Epithelial cell of prostate (primary cell): ENCODE results near the gene GEMIN4.
A peak's percentile ranks its signal among the peaks of the same experiment; 100 is the strongest.
"Not testable (repeated sequence)": the region's sequence is repeated elsewhere in the genome, so short reads cannot be mapped to it uniquely, and the experiment has no call there.

Experiments
- DNase-seq: peaks from one replicate; pipeline ENCODE4 v3.0.0-alpha.2; 2011; ENCODE audit warnings: low read depth, low spot score
- H3K27ac ChIP-seq: fragments of 450-650 bp; 2 replicates; pipeline ENCODE4 v1.5.1; 2017; ENCODE audit warnings: mild to moderate bottlenecking

Gene GEMIN4

DNA sequence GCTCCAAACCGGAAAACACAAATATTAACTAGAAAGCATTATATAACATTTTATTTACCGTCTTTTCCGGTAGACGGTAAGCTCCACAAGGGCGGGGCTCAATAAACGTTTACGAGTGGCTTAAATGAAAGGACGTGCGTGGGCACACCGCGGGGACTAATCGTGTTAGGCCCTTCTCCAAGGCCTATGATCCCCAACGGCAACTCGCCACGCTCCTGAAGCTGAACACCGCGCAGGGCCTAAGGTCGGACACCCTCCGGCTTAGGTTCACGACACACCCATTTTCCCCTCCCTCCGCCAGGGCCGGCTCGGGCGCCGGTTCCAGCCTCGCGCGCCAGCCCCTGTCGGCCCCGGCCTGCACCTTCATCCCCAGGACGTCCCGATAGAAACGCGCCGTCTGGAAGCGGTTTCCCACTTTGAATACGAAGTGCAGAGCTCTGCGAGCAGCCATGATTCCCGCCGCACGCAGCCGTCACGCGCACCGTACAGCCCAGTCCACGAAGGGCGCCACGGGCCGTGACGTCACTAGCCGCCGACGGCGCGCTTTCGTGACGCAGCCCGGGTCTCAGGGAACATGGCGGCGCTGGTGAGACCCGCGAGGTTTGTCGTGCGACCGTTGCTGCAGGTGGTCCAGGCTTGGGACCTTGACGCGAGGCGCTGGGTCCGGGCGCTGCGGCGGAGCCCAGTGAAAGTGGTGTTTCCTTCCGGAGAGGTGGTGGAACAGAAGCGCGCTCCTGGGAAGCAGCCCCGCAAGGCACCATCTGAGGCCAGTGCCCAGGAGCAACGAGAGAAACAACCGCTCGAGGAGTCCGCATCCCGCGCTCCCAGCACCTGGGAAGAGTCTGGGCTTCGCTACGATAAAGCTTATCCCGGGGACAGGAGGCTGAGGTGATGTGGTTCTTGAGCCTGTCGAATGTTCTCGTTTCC lies 30.0 kb upstream of the GEMIN4 start, which contains the start of the genes GLOD4 and MRM3:
Gene GLOD4 (minus strand): TSS at position 476 of the 927 bp plus-strand sequence. CDS start 25 bp downstream, at position 451.
Gene MRM3 (plus strand): TSS at position 549 of the 927 bp plus-strand sequence. CDS start 26 bp downstream, at position 575.
- peak within 1 kb of the TSS; percentile 65 for H3K27ac ChIP-seq

DNA sequence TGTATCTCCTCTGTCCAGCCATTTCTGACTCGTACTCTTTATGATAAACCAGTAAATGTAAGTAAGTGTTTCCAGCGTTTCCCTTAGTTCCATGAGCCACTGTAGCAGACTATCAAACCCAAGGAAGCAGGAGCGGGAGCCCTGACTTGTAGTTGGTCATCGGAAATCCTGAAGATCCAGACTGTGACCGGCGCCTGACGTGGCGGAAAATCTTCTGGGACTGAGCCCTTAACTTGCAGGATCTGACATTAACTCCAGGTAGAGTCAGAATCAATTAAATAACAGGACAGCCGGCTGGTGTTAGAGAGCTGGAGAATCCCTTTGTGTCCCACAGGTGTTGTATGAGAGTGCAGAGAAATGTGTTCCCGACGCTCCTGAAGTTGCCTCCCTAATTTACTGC lies 26.0 kb upstream of the GEMIN4 start:
- DNase-seq, result no peak
- H3K27ac ChIP-seq, result no peak overlapping the region

More for the DNA sequence above, 30.0 kb upstream of the GEMIN4 start, which contains the start of the genes GLOD4 and MRM3:
- no peak for DNase-seq

DNA sequence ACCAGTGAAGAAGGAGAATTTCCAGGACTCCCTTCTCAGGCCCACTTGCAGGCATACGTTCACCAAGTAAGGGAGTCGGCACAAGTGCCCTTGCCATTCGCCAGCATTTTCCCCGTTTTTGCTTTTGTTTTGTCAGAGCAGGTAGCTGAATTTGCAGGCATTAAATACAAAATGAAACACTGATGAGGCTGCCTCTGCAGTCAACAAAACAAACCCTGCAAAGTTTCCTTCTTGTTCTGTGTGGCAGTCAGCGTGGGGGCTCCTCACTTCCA lies 22.2 kb upstream of the GEMIN4 start:
- no peak overlapping the region for H3K27ac ChIP-seq

DNA sequence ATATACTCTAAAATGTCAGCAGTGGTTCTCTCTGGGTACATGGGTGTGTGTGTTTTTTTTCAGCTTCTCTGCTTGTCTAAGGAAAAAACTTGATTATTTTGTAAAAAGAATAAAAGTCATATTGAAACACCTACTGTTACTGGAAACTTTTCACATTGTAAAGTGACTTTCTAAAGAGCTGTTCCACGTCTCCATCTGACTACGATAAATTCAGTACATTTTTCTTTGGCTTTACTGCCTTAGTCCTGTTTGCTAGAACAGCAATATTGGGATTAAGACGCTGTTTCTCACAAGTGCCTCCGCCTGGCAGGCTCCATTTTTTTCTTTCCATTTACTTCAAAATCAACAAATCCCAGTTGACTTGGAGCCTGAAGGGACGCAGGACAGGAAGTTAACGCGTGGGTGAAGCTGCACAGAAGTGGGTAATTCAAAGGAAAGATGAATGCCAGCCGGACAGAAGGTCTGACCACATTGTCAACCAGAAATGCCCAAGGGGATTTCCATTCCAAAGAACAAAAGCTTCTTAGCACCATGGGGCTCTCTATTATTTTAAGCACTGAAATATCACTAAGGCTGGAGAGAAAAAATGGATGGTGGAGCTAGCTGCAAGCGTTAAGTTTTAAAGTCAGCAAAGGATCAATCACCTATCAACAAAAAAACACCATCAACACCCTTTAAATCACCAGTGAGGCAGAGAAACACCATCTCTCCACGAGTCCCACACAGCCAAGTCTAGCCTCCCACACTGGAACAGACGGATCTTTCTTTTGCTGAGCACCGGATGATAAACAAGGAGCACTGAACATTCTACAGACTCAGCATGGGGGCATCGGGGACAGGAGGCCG lies 21.6 kb upstream of the GEMIN4 start:
- DNase-seq, result no peak
- no peak overlapping the region for H3K27ac ChIP-seq

More for the DNA sequence above, 22.2 kb upstream of the GEMIN4 start:
- DNase-seq, result no peak

DNA sequence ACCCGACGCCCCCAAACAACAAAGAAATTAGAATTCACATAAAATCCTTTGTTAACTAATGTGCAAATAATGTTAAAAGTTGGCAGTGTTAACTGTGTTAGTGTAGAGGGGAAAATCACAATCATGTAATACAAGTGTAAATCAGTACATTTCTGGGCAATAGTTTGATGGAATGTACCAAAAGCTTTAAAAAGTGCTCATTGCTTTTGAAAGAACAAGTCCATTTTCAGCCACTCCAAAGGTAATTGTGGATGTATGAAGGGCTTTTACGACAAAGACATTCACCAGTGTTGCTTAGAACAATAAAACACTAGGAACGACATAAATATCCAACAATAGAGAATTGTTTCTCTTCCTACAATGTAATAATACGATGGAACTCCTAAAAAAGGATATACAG lies 21.0 kb upstream of the GEMIN4 start:
- no peak overlapping the region for H3K27ac ChIP-seq
- no peak for DNase-seq

DNA sequence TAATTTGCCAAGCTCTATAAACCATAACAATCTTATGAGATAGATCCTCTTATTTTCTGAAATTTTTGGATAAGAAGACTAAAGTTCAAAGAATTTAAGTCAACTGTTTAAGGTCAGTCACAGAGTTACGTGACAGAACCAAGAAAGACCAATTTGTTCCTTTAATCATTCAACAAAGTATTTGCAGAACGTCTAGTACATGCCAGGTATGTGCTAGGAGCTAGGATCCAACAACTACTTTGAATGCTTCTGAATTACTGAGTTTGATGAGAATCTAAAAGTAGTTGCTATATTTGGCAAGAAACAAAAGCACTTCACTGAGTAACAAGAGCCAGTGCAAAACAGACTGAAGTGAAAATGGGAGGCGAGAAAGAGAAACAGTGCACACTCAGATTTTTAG lies 15.0 kb upstream of the GEMIN4 start:
- DNase-seq, result no peak
- H3K27ac ChIP-seq, result no peak overlapping the region

DNA sequence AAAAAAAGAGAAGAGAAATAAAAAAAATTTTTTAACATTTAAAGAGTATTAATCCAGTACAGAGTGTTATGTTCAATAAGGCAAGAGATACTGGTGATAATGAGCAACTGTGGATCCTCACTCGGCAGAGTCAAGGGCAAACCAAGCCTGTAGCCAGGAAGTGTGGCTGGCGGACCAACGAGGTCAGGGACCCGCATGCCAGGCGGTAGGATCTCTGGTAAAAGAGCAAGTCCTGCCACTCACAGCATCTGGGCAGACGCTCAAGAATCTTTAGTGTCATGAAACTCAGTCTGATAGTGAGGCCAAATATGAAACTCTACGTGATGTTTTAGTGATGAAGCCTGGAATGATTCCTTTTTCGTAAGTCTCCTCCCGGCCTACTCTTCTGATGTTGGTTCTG lies 8.3 kb upstream of the GEMIN4 start:
- H3K27ac ChIP-seq, result no peak overlapping the region
- DNase-seq, result no peak

DNA sequence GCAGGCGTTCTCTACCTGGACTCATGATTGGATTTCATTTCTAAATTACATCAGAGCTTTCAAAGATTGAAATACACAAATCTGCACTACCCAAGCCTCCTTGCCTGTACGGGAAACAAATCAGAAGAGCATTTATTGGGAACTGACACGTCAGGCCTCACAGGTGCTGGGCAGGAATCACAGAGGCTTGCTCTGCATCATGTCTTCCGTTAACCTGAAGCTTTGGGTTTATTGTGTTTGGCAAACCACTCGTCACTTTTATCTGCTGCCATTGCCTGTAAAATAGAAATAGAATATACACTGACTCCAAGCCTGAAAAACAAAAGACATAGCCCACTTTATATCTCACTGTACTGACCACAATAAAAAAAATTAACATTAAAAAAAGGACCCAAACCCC lies 7.9 kb upstream of the GEMIN4 start:
- no peak for DNase-seq

DNA sequence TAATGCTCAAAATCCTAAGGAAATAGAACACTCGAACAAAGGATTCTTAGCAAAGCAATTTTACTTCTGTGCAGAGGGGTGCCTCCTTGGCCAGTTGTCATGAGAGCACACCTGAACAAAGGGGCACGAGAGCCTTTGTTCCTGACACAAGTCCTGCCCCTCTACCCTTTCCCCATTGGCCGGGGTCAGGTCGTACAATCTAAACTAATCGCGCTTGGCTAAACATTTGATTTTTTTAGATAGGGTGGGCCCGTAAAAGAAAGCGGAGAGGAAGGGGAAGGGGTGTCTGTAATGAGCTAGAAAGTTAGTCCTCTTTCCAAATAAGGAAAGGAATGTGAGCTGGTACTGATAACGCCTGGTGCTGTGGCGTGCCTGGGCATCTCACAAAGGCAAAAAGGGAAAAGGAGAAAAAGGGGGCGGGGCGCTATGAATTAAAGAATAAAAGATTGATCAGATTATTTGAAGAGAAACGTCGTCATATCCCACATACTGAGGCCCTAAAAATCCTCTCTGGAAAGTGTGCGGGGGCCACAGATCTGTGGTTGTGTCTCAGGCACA lies 4.0 kb upstream of the GEMIN4 start:
- DNase-seq, result not testable (repeated sequence)

More for the DNA sequence above, 7.9 kb upstream of the GEMIN4 start:
- no peak overlapping the region for H3K27ac ChIP-seq

DNA sequence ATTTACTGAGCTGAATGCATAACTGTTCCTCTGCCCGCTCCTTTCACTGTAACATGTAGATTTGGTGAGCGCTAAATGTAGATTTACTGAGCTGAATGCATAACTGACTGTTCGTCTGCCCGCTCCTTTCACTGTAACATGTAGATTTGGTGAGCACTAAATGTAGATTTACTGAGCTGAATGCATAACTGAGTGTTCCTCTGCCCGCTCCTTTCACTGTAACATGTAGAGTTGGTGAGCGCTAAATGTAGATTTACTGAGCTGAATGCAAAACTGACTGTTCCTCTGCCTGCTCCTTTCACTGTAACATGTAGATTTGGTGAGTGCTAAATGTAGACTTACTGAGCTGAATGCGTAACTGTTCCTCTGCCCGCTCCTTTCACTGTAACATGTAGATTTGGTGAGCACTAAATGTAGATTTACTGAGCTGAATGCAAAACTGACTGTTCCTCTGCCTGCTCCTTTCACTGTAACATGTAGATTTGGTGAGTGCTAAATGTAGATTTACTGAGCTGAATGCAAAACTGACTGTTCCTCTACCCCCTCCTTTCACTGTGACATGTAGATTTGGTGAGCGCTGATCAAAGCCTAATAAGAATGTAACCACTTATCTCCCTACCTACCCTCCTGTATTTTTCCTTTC lies 3.4 kb upstream of the GEMIN4 start:
- H3K27ac ChIP-seq, DNase-seq: not testable (repeated sequence)

More for the DNA sequence above, 4.0 kb upstream of the GEMIN4 start:
- not testable (repeated sequence) for H3K27ac ChIP-seq

DNA sequence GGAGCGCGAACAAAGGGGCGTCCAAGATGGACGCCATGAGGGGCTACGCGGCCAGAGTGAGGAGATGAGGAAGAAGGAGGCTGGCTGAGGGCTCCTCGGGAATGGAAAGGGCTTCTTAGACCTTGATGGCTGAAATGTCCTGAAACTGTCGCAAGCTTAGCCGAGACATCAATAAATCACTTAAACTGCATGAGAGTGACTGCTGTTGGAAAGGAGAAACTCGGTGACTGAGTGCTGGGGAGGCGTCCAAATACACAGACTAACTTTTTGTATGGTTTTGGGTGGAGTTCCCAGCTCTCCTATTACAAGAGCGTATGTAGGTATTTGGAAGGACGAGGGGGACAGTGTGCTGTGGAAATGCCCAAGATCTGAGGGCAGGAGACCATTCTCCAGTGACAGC lies 1.4 kb upstream of the GEMIN4 start:
- no peak overlapping the region for H3K27ac ChIP-seq
- no peak for DNase-seq

DNA sequence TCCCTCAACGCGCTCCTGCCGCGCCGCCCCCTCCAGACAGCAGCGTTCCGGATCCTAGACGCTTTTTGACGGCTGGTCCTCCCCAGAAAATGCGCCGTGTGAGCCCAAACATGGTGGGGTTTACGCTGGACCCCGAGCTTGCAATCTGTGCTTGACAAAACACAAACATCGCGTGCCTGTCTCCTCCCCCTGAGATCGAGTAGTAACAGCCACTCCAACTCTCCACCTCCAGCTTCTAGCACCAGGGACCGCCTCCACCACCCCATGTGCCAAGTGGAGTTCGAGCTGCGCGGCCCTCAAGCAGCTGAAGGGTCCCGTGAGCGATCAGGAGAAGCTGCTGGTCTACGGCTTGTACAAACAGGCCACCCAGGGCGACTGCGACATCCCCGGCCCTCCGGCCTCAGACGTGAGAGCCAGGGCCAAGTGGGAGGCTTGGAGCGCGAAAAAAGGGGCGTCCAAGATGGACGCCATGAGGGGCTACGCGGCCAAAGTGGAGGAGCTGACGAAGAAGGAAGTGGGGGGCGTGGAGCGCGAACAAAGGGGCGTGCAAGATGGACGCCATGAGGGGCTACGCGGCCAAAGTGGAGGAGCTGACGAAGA lies 656 bp upstream of the GEMIN4 start:
- no peak for DNase-seq
- no peak overlapping the region for H3K27ac ChIP-seq

DNA sequence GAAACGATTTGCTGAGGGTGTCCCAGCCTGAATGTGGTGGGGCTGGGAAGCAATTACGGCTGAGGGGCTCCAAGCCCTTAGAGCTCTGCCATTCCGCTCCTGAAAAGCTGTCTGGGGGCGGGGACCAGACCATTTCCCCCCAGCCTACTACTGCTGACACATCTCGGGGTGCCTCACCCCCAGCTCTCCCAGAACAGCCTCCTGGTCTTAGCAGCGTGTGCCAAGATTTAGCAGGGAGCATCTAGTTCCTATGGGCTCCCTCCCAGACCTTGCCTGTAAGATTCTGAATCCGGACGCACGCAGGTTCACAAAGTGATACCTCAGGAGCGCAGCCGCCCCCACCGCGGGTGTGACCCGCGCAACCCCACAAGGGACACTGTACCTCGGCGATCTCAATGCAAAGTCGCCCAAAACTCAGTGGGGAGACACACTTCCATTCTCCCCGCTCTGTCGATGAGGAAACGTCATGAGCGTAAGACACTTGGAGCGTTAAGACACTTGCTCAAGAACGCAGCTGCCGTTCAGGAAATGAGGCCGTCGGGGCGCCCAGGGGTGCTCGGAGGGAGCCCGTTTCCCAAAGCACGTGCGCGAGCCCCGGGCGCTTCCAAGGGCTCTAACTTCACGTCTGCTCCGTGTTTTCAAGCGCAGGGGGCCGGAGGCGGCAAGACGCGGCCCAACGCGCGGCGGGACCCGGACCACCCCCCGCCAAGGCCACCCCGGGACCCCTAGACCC lies 629 bp downstream of the GEMIN4 start:
- no peak for DNase-seq
- H3K27ac ChIP-seq, result peak overlapping the region; percentile 9

DNA sequence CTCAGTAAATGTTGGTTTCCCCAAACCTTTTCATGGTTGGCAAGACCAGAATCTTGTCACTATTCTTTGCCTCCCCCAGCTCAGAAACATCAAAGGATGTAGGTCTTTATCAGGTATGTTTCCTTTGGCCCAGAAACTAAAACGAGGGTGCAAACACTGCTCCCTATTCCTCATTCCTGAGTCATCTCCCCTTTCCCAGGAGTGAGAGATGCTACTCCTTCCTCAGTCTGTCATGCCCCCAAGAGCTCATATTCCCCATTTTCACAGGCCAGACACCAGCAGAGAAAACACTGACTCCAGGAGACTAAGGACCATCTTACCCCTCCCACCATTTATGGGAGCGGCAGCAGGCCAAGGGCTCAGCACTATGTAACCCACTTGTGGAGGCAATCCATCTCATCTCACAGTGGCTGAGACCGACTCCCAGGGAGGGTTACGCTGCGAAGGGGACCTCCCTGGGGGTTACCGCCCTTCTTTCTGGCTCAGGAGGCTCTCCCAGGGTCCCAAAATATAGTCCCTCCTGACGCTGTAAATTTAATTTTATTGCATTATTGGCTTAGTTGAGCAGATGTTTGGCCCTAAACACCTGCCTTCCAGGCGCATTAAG lies 1.5 kb downstream of the GEMIN4 start:
- H3K27ac ChIP-seq, result no peak overlapping the region
- DNase-seq, result no peak

DNA sequence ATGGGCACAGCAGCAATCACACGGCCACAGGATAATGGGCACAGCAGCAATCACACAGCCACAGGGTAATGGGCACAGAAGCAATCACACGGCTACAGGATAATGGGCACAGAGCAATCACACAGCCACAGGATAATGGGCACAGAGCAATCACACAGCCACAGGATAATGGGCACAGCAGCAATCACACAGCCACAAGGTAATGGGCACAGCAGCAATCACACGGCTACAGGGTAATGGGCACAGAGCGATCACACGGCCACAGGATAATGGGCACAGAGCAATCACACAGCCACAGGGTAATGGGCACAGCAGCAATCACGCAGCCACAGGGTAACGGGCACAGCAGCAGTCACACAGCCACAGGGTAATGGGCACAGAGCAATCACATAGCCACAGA lies 2.7 kb downstream of the GEMIN4 start:
- not testable (repeated sequence) for H3K27ac ChIP-seq, DNase-seq

DNA sequence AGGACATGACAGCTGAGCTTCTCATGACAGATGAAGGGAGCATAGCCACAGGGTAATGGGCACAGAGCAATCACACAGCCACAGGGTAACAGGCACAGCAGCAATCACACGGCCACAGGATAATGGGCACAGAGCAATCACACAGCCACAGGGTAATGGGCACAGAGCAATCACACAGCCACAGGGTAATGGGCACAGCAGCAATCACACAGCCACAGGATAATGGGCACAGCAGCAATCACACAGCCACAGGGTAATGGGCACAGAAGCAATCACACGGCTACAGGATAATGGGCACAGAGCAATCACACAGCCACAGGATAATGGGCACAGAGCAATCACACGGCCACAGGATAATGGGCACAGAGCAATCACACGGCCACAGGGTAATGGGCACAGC lies 3.5 kb downstream of the GEMIN4 start:
- not testable (repeated sequence) for DNase-seq, H3K27ac ChIP-seq

DNA sequence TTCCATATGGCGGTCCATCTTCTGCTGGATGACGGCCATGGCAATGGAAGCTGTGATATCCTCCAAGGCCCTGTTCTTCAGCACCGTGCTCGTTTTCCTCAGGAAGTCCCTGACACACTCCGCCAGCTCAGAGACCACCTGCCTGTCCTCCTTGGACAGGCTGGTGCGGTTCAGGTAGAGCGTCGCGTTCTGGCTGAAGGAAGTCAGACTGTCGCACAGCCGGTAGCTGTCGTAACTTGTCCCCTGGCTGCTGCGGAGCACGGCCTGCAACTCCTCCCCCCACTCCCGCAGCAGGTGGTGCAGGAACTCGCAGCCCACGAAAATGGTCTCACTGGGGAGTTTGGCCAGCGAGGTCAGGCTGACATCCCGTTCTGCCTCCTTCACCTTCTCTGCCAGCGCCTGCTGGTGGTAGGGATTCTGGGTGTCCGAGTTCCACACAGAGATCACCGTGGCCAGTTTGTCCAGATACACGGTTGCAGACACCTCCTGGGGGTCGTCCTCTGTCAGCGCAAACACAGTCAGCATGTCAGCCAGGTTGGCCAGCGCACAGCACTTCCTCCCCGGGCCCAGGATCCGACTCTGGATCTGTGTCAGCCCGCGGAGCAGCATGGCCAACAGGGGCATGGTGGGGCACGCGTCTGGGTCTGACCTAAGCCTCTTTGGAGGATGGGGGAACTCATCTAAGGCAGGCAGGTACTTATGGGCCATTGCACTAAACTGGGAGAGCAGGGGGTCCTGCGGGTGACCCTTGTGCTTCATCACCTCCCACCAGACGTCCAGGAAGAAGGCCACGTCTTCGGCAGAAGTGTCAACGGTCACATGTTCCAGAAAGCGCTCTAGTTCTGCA lies 5.1 kb downstream of the GEMIN4 start:
- no peak overlapping the region for H3K27ac ChIP-seq
- no peak for DNase-seq

DNA sequence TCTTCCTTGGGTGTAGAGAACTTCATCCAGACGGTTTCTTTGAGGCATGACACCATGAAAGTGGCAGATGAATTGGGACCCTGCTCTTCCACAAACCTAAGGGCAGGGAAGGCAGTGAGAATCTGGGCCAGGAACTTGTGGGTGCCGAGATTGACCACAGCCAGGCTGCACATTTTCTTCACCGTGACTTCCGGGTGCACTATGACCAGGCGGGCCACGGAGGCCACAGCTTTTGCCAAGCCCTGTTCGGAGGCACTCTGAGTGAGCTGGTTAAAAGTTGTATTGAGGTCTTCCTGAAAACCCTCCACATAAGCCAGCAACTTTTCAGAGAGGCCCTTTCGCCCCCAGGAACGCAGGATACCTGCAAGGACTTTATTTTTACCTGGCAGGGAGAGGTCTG lies 5.9 kb downstream of the GEMIN4 start:
- DNase-seq, result no peak
- H3K27ac ChIP-seq, result no peak overlapping the region
